GM23338 (cell line): ENCODE measurements around the gene NEO1.

ENCODE experiments used
- EZH2 ChIP-seq: fragments of 200-600 bp; sonication (generic); IDR thresholded peaks from one replicate; pipeline ENCODE4 v1.8.0; 2017; ENCODE audit warnings: antibody characterized with exemption, mild to moderate bottlenecking, low read depth; ENCODE audit not compliant: unreplicated experiment
- EZH2phosphoT487 ChIP-seq: fragments of 200-600 bp; sonication (generic); IDR thresholded peaks from one replicate; pipeline ENCODE4 v1.8.1; 2018; ENCODE audit warnings: antibody characterized with exemption; ENCODE audit not compliant: unreplicated experiment
- POLR2AphosphoS5 ChIP-seq: IDR thresholded peaks from 2 replicates; pipeline ENCODE4 v1.6.1; 2016; ENCODE audit warnings: antibody characterized with exemption, low read depth
- ZNF114 ChIP-seq: fragments of 250-450 bp; sonication (Bioruptor Pico); IDR thresholded peaks from 2 replicates; pipeline ENCODE4 v1.5.0; 2020; ENCODE audit warnings: mild to moderate bottlenecking, moderate library complexity
- ZNF331 ChIP-seq: fragments of 250-450 bp; sonication (Bioruptor Pico); IDR thresholded peaks from 2 replicates; pipeline ENCODE4 v1.5.0; 2020; ENCODE audit warnings: low read depth, mild to moderate bottlenecking, moderate library complexity
- TF ChIP-seq, protein P1 (sequence below), 2 experiments: fragments of 200-600 bp in 1 of 2; sonication (generic) in 1 of 2; conservative IDR thresholded peaks; 2 replicates each; pipeline versions ENCODE4 v1.5.1 to v1.6.1; 2016 to 2017; ENCODE audit warnings: antibody characterized with exemption in 2 of 2, low read depth in 2 of 2, mild to moderate bottlenecking in 2 of 2, moderate library complexity in 1 of 2
- TF ChIP-seq, protein P2 (sequence below): IDR thresholded peaks from one replicate; pipeline ENCODE4 v1.6.1; 2018; ENCODE audit warnings: antibody characterized with exemption; ENCODE audit not compliant: unreplicated experiment
- TF ChIP-seq, protein P3 (sequence below): IDR thresholded peaks from 2 replicates; pipeline ENCODE4 v1.6.1; 2016; ENCODE audit warnings: antibody characterized with exemption

DNA sequence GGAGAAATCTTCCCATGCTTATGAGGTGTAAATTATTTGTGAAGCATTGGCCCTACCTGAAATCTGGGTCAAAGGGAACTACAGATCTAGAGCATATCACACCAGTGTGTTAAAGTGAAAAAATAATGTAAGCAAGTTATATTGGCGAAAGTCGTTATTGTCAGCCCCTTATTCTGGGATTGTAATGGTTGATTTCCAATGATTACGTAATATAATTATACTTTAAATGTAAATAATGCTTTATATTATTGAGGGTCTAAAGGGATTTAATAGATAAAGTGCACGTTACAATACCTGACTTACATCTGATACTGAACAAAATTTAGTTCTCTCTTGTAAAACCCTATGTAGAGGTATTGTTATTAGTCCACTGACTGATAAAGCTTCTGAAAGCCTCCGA, 101.2 kb downstream of the NEO1 start:
- TF ChIP-seq, protein P1, sequence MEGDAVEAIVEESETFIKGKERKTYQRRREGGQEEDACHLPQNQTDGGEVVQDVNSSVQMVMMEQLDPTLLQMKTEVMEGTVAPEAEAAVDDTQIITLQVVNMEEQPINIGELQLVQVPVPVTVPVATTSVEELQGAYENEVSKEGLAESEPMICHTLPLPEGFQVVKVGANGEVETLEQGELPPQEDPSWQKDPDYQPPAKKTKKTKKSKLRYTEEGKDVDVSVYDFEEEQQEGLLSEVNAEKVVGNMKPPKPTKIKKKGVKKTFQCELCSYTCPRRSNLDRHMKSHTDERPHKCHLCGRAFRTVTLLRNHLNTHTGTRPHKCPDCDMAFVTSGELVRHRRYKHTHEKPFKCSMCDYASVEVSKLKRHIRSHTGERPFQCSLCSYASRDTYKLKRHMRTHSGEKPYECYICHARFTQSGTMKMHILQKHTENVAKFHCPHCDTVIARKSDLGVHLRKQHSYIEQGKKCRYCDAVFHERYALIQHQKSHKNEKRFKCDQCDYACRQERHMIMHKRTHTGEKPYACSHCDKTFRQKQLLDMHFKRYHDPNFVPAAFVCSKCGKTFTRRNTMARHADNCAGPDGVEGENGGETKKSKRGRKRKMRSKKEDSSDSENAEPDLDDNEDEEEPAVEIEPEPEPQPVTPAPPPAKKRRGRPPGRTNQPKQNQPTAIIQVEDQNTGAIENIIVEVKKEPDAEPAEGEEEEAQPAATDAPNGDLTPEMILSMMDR (conservative IDR thresholded peaks at IDR 0.05; ENCODE audit: low read depth in 2 of 2): no peak
- TF ChIP-seq POLR2AphosphoS5: no peak
- no peak for TF ChIP-seq ZNF114 (CRISPR knock-in tag)
- no peak for TF ChIP-seq EZH2
- TF ChIP-seq, protein P2, sequence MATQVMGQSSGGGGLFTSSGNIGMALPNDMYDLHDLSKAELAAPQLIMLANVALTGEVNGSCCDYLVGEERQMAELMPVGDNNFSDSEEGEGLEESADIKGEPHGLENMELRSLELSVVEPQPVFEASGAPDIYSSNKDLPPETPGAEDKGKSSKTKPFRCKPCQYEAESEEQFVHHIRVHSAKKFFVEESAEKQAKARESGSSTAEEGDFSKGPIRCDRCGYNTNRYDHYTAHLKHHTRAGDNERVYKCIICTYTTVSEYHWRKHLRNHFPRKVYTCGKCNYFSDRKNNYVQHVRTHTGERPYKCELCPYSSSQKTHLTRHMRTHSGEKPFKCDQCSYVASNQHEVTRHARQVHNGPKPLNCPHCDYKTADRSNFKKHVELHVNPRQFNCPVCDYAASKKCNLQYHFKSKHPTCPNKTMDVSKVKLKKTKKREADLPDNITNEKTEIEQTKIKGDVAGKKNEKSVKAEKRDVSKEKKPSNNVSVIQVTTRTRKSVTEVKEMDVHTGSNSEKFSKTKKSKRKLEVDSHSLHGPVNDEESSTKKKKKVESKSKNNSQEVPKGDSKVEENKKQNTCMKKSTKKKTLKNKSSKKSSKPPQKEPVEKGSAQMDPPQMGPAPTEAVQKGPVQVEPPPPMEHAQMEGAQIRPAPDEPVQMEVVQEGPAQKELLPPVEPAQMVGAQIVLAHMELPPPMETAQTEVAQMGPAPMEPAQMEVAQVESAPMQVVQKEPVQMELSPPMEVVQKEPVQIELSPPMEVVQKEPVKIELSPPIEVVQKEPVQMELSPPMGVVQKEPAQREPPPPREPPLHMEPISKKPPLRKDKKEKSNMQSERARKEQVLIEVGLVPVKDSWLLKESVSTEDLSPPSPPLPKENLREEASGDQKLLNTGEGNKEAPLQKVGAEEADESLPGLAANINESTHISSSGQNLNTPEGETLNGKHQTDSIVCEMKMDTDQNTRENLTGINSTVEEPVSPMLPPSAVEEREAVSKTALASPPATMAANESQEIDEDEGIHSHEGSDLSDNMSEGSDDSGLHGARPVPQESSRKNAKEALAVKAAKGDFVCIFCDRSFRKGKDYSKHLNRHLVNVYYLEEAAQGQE: no peak
- no peak for TF ChIP-seq ZNF331 (CRISPR knock-in tag)
- TF ChIP-seq, protein P3, sequence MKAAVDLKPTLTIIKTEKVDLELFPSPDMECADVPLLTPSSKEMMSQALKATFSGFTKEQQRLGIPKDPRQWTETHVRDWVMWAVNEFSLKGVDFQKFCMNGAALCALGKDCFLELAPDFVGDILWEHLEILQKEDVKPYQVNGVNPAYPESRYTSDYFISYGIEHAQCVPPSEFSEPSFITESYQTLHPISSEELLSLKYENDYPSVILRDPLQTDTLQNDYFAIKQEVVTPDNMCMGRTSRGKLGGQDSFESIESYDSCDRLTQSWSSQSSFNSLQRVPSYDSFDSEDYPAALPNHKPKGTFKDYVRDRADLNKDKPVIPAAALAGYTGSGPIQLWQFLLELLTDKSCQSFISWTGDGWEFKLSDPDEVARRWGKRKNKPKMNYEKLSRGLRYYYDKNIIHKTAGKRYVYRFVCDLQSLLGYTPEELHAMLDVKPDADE: no peak
- no peak for TF ChIP-seq EZH2phosphoT487
